ENCODE data around the gene NEUROD6.

The NEUROD6 gene

GRCh38 chr7:31340603-31341002 lies at the start of gene NEUROD6:
TSS of gene NEUROD6 (minus strand) at chr7:31340726. CDS start at chr7:31339268, 1,458 bp downstream.
- DNase-seq: no peak

GRCh38 chr7:31384466-31384865 lies 43.9 kb upstream of the NEUROD6 start:
- DNase-seq: no peak

- DNase-seq: no peak
Measured at GRCh38 chr7:31382722-31383121, 42.2 kb upstream of the NEUROD6 start.

GRCh38 chr7:31373337-31374289 lies 33.1 kb upstream of the NEUROD6 start:
- no peak for DNase-seq

GRCh38 chr7:31372231-31372959 lies 31.9 kb upstream of the NEUROD6 start:
- DNase-seq: no peak

GRCh38 chr7:31371621-31372020 lies 31.1 kb upstream of the NEUROD6 start:
- no peak for DNase-seq

GRCh38 chr7:31370609-31371008 lies 30.1 kb upstream of the NEUROD6 start:
- DNase-seq: no peak

- no peak for DNase-seq
Measured at GRCh38 chr7:31368620-31369019, 28.1 kb upstream of the NEUROD6 start.

- no peak for DNase-seq
Measured at GRCh38 chr7:31363496-31363895, 23.0 kb upstream of the NEUROD6 start.

- no peak for DNase-seq
Measured at GRCh38 chr7:31363051-31363450, 22.5 kb upstream of the NEUROD6 start.

GRCh38 chr7:31362401-31362800 lies 21.9 kb upstream of the NEUROD6 start:
- DNase-seq: no peak

GRCh38 chr7:31358467-31358866 lies 17.9 kb upstream of the NEUROD6 start:
- DNase-seq: no peak

GRCh38 chr7:31345421-31345820 lies 4.9 kb upstream of the NEUROD6 start:
- no peak for DNase-seq

GRCh38 chr7:31343516-31344305 lies 3.2 kb upstream of the NEUROD6 start:
- DNase-seq: no peak

GRCh38 chr7:31341141-31341540 lies 615 bp upstream of the NEUROD6 start:
- no peak for DNase-seq

GRCh38 chr7:31340051-31340450 lies 475 bp downstream of the NEUROD6 start:
- no peak for DNase-seq

GRCh38 chr7:31338706-31339105 lies 1.8 kb downstream of the NEUROD6 start:
- DNase-seq: no peak

- no peak for DNase-seq
Measured at GRCh38 chr7:31337002-31337565, 3.4 kb downstream of the NEUROD6 start.

GRCh38 chr7:31336202-31337001 lies 4.1 kb downstream of the NEUROD6 start:
- DNase-seq: no peak

GRCh38 chr7:31335884-31336201 lies 4.7 kb downstream of the NEUROD6 start:
- no peak for DNase-seq

GRCh38 chr7:31335161-31335856 lies 5.2 kb downstream of the NEUROD6 start:
- DNase-seq: no peak
